Thymus (tissue), 11 donors: Measurements from ENCODE around the gene ZDHHC14. TPM values are rescaled to one million over a fixed set of nuclear protein-coding genes. Genes with fewer than 3 reads are reported as not detected.
A peak's percentile ranks its signal among the peaks of the same experiment; 100 is the strongest.
"Not testable (repeated sequence)": the region's sequence is repeated elsewhere in the genome, so short reads cannot be mapped to it uniquely, and the experiment has no call there.

Experiments
- DNase-seq, 9 donors: peaks; one replicate each; pipeline ENCODE4 v3.0.0-alpha.2; 2013; ENCODE audit warnings: low spot score in 9 of 9, low read depth in 6 of 9, missing footprints in 1 of 9
- H3K27ac ChIP-seq, 2 donors: one replicate each; pipeline ENCODE4 v1.5.1; 2013; ENCODE audit warnings: control low read depth in 1 of 2, low read depth in 1 of 2, low read length in 1 of 2, mild to moderate bottlenecking in 1 of 2, moderate library complexity in 1 of 2
- H3K27me3 ChIP-seq, 2 donors: one replicate each; pipeline ENCODE4 v1.5.1; 2013; ENCODE audit warnings: low read length in 1 of 2; ENCODE audit not compliant: control insufficient read depth in 2 of 2, insufficient read depth in 1 of 2
- H3K36me3 ChIP-seq, 2 donors: one replicate each; pipeline ENCODE4 v1.5.1; 2013; ENCODE audit warnings: low read length in 1 of 2, mild to moderate bottlenecking in 1 of 2, moderate library complexity in 1 of 2; ENCODE audit not compliant: control insufficient read depth in 2 of 2, insufficient read depth in 2 of 2
- H3K4me1 ChIP-seq, 2 donors: one replicate each; pipeline ENCODE4 v1.5.1; 2013; ENCODE audit warnings: low read length in 2 of 2; ENCODE audit not compliant: control insufficient read depth in 2 of 2, insufficient read depth in 2 of 2
- H3K4me3 ChIP-seq, 2 donors: one replicate each; pipeline ENCODE4 v1.5.1; 2013; ENCODE audit warnings: low read length in 2 of 2, control low read depth in 1 of 2, mild to moderate bottlenecking in 1 of 2
- H3K9me3 ChIP-seq, 2 donors: one replicate each; pipeline ENCODE4 v1.5.1; 2013; ENCODE audit warnings: low read length in 1 of 2, mild to moderate bottlenecking in 1 of 2; ENCODE audit not compliant: control insufficient read depth in 2 of 2, insufficient read depth in 1 of 2
- WGBS: extraction: QIAGEN DNeasy Blood & Tissue Kit; methylation state at CpG from one replicate; pipeline ENCODE4 v1.1.7; 2013; 5-methylcytosine and 5-hydroxymethylcytosine counted together
- polyA plus RNA-seq: library from polyadenylated mRNA; stranded (reverse); fragments of 200-250 nt; gene quantifications from one replicate; pipeline ENCODE4 v1.2.3, GENCODE V29; 2013
- total RNA-seq: library from RNA; stranded (reverse); fragments of 120-200 nt; gene quantifications from one replicate; pipeline ENCODE4 v1.2.4, GENCODE V29; 2013
- donor health status: healthy.

The ZDHHC14 gene
- total and polyA plus RNA-seq, 2 donors: 3.4 to 7.5 TPM

- H3K4me1 ChIP-seq, H3K27ac ChIP-seq, DNase-seq, H3K4me3 ChIP-seq, H3K36me3 ChIP-seq, H3K9me3 ChIP-seq, H3K27me3 ChIP-seq: not testable (repeated sequence)
Measured at GRCh38 chr6:157576991-157577390, 196.0 kb downstream of the ZDHHC14 start.

- H3K36me3 ChIP-seq, H3K27me3 ChIP-seq, H3K27ac ChIP-seq, H3K4me1 ChIP-seq, H3K9me3 ChIP-seq, DNase-seq, H3K4me3 ChIP-seq: not testable (repeated sequence)
- 95% methylated on average over 2 of the region's 2 CpGs for WGBS
Measured at GRCh38 chr6:157578527-157578926, 197.5 kb downstream of the ZDHHC14 start.

DNA sequence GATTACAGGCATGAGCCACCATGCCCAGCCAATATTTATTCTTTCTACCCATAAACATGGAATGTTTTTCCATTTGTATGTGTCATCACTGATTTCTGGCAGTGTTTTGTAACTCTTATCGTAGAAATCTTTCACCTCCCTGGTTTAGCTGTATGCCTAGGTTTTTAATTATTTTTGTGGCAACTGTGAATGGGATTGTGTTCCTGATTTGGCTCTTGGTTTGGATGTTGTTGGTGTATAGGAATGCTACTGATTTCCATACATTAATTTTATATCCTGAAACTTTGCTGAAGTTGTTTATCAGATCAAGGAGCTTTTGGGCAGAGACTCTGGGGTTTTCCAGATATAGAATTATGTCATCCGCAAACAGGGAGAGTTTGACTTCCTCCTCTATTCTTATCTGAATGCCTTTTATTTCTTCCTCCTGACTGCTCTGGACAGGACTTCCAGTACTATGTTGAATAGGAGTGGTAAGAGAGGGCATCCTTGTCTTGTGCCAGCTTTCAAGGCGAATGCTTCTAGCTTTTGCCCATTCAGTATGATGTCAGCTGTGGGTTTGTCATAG is 198.6 kb downstream of the ZDHHC14 start:
- no peak for DNase-seq
- H3K4me3 ChIP-seq: no peak overlapping the region
- no peaks in the 10 kb centered on the region for H3K4me1 ChIP-seq
- H3K27me3 ChIP-seq: no peaks in the 10 kb centered on the region
- no peaks in the 10 kb centered on the region for H3K36me3 ChIP-seq
- WGBS: 91% methylated on average over 3 of the region's 3 CpGs
- peaks cover 0 to 3% of the 10 kb centered on the region in 2 donors for H3K9me3 ChIP-seq
- no peak overlapping the region for H3K27ac ChIP-seq

GRCh38 chr6:157584036-157584435 is 203.0 kb downstream of the ZDHHC14 start:
- no peak for DNase-seq
- no peak overlapping the region for H3K4me3 ChIP-seq
- H3K27me3 ChIP-seq: no peaks in the 10 kb centered on the region
- WGBS: 96% methylated on average over 3 of the region's 3 CpGs
- H3K4me1 ChIP-seq: peaks cover 2 to 18% of the 10 kb centered on the region in 2 donors
- peaks cover 0 to 3% of the 10 kb centered on the region in 2 donors for H3K9me3 ChIP-seq
- no peak overlapping the region for H3K27ac ChIP-seq
- H3K36me3 ChIP-seq: no peaks in the 10 kb centered on the region

DNA sequence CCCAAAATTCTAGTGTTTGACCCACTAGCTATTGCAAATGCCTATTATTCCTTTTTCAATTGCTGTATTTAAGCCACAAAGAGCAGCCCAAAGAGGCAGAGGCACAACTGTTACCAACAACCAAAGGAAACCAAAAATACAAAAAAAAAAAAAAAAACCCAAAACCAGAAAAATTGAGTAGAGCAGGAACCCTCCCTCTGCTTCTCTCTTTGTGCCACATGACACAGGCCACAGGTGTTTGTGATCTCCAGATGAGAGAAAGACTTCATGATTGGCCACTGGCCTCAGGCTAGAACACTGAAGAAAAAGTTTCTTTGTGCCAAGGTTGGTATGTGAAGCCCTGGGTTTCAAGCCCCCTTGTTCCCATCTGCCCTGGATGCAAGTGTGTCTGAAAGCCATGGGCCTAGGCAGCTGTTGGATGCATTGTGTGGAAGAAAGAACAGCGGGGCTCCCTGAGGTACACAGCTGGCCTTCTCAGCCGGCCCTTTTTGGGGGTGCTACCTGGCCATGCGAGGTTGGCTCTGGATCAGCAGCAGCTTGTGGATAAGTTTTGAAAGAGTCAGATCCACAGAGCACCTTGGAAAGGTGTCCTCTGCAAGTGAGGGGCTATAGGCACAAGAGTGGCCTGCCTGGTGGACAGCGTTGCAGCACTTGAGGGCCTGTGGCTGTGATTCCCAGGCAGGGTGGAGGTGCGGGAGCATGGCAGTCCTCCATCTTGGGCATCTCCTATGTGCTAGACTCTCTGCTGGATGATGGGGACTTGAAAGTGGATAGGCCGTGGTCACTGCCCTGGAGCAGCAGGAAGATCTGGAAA is 204.5 kb downstream of the ZDHHC14 start:
- peaks cover 2 to 18% of the 10 kb centered on the region in 2 donors for H3K4me1 ChIP-seq
- DNase-seq: peak in 6 of 9 donors; percentile 29 to 83 (median 39)
- 90% methylated on average over 6 of the region's 6 CpGs for WGBS
- no peaks in the 10 kb centered on the region for H3K36me3 ChIP-seq
- H3K27ac ChIP-seq: no peak overlapping the region
- H3K4me3 ChIP-seq: no peak overlapping the region
- H3K27me3 ChIP-seq: no peaks in the 10 kb centered on the region
- H3K9me3 ChIP-seq: peaks cover 0 to 8% of the 10 kb centered on the region in 2 donors

DNA sequence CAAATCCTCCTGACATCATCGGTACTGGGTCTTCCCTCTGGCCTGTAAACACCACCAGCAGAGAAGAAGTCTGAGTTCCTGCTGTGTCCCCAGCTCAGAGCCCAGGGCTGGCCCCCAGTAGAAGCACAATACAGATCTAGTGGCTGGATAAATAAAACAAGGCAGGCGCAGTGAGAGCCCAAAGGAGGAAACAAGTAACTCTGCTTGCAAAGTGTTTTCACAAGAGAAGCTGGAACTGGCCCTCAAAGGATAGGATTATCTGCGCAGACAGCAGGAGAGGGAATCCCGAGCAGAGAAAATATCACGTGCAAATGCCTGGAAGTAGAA is 205.1 kb downstream of the ZDHHC14 start:
- peaks cover 2 to 18% of the 10 kb centered on the region in 2 donors for H3K4me1 ChIP-seq
- DNase-seq: no peak
- H3K36me3 ChIP-seq: no peaks in the 10 kb centered on the region
- 98% methylated on average over 5 of the region's 5 CpGs for WGBS
- H3K27ac ChIP-seq: no peak overlapping the region
- no peaks in the 10 kb centered on the region for H3K27me3 ChIP-seq
- peaks cover 0 to 13% of the 10 kb centered on the region in 2 donors for H3K9me3 ChIP-seq
- H3K4me3 ChIP-seq: no peak overlapping the region

GRCh38 chr6:157586476-157587126 is 205.6 kb downstream of the ZDHHC14 start:
- no peak for DNase-seq
- 97% methylated on average over 8 of the region's 8 CpGs for WGBS
- Histone ChIP-seq H3K27me3 (no peaks in the 10 kb centered on the region), H3K4me3 (no peak overlapping the region), H3K4me1 (peaks cover 2 to 18% of the 10 kb centered on the region in 2 donors), H3K36me3 (no peaks in the 10 kb centered on the region), H3K9me3 (peaks cover 0 to 13% of the 10 kb centered on the region in 2 donors), H3K27ac (no peak overlapping the region)

GRCh38 chr6:157587127-157587926 is 206.3 kb downstream of the ZDHHC14 start:
- H3K9me3 ChIP-seq: peaks cover 0 to 10% of the 10 kb centered on the region in 2 donors
- WGBS: 96% methylated on average over 4 of the region's 4 CpGs
- peaks cover 2 to 18% of the 10 kb centered on the region in 2 donors for H3K4me1 ChIP-seq
- H3K36me3 ChIP-seq: no peaks in the 10 kb centered on the region
- H3K4me3 ChIP-seq: no peak overlapping the region
- DNase-seq: no peak
- no peaks in the 10 kb centered on the region for H3K27me3 ChIP-seq
- no peak overlapping the region for H3K27ac ChIP-seq

GRCh38 chr6:157590654-157591053 is 209.7 kb downstream of the ZDHHC14 start:
- not testable (repeated sequence) for H3K4me3 ChIP-seq, DNase-seq, H3K9me3 ChIP-seq, H3K27me3 ChIP-seq, H3K27ac ChIP-seq, H3K4me1 ChIP-seq, H3K36me3 ChIP-seq
- WGBS: 91% methylated on average over 4 of the region's 4 CpGs
